ENCODE results near the gene ZBED4.

Gene ZBED4

GRCh38 chr22:49921508-49922278 lies 68.0 kb downstream of the ZBED4 start:
- DNase-seq (ENCODE audit: low read depth): no peak

GRCh38 chr22:49922484-49922883 lies 68.8 kb downstream of the ZBED4 start:
- no peak for DNase-seq (ENCODE audit: low read depth)

- no peak for DNase-seq (ENCODE audit: low read depth)
Measured at GRCh38 chr22:49922926-49923325, 69.3 kb downstream of the ZBED4 start.

- no peak for DNase-seq (ENCODE audit: low read depth)
Measured at GRCh38 chr22:49923445-49923844, 69.8 kb downstream of the ZBED4 start.

- no peak for DNase-seq (ENCODE audit: low read depth)
Measured at GRCh38 chr22:49924113-49924833, 70.6 kb downstream of the ZBED4 start.

GRCh38 chr22:49925525-49926128 lies 72.0 kb downstream of the ZBED4 start:
- DNase-seq (ENCODE audit: low read depth): peak; percentile 67

- DNase-seq (ENCODE audit: low read depth): no peak
Measured at GRCh38 chr22:49926916-49927315, 73.3 kb downstream of the ZBED4 start.

- DNase-seq (ENCODE audit: low read depth): no peak
Measured at GRCh38 chr22:49927483-49928184, 74.0 kb downstream of the ZBED4 start.

- DNase-seq (ENCODE audit: low read depth): no peak
Measured at GRCh38 chr22:49928185-49928495, 74.5 kb downstream of the ZBED4 start.

- no peak for DNase-seq (ENCODE audit: low read depth)
Measured at GRCh38 chr22:49928555-49929210, 75.0 kb downstream of the ZBED4 start.

GRCh38 chr22:49929211-49929979 lies 75.8 kb downstream of the ZBED4 start:
- peak; percentile 71 for DNase-seq (ENCODE audit: low read depth)

- DNase-seq (ENCODE audit: low read depth): no peak
Measured at GRCh38 chr22:49929994-49930575, 76.4 kb downstream of the ZBED4 start.

GRCh38 chr22:49930596-49931412 lies 77.2 kb downstream of the ZBED4 start:
- no peak for DNase-seq (ENCODE audit: low read depth)

GRCh38 chr22:49933236-49934159 lies 79.9 kb downstream of the ZBED4 start:
- DNase-seq (ENCODE audit: low read depth): no peak

- DNase-seq (ENCODE audit: low read depth): no peak
Measured at GRCh38 chr22:49934160-49934890, 80.7 kb downstream of the ZBED4 start.

- DNase-seq (ENCODE audit: low read depth): peak; percentile 80
Measured at GRCh38 chr22:49934891-49935557, 81.4 kb downstream of the ZBED4 start.

- DNase-seq (ENCODE audit: low read depth): no peak
Measured at GRCh38 chr22:49935561-49935960, 81.9 kb downstream of the ZBED4 start.
